Transverse colon (tissue), 4 donors: Measurements from ENCODE around the gene ACR. TPM values are rescaled to one million over a fixed set of nuclear protein-coding genes. Genes with fewer than 3 reads are reported as not detected.

ENCODE experiments used
- DNase-seq: peaks from one replicate; pipeline ENCODE4 v3.0.0-alpha.2; 2019
- H3K27ac ChIP-seq, 4 donors: fragments of 200-600 bp; sonication (generic); 2 replicates each; pipeline ENCODE4 v1.5.1; 2016 to 2018; ENCODE audit warnings: inconsistent platforms in 4 of 4
- H3K27me3 ChIP-seq: fragments of 200-600 bp; sonication (generic); 2 replicates; pipeline ENCODE4 v1.5.1; 2017; ENCODE audit warnings: inconsistent platforms
- H3K36me3 ChIP-seq, 4 donors: fragments of 200-600 bp; sonication (generic); 2 replicates each; pipeline ENCODE4 v1.5.1; 2017 to 2019; ENCODE audit warnings: inconsistent platforms in 4 of 4
- H3K4me1 ChIP-seq, 4 donors: fragments of 200-600 bp; sonication (generic); 2 replicates each; pipeline ENCODE4 v1.5.1; 2017 to 2020; ENCODE audit warnings: inconsistent platforms in 4 of 4
- H3K4me3 ChIP-seq, 4 donors: fragments of 200-600 bp; sonication (generic); 1 replicate in 1 of 4; 2 replicates in 3 of 4; pipeline versions ENCODE4 v1.5.1 to v1.6.1; 2017 to 2019; ENCODE audit warnings: inconsistent platforms in 4 of 4
- H3K9me3 ChIP-seq, 2 donors: fragments of 200-600 bp; sonication (generic); 2 replicates each; pipeline ENCODE4 v1.5.1; 2017 to 2019; ENCODE audit warnings: inconsistent platforms in 2 of 2
- EP300 ChIP-seq: sonication (generic); formaldehyde crosslinking; IDR thresholded peaks from one replicate; pipeline ENCODE4 v1.6.1; 2017; ENCODE audit warnings: antibody characterized with exemption, low read depth
- POLR2A ChIP-seq: fragments of 450-650 bp; IDR thresholded peaks from one replicate; pipeline ENCODE4 v1.6.1; 2016; ENCODE audit warnings: antibody characterized with exemption, mild to moderate bottlenecking, moderate library complexity
- POLR2AphosphoS5 ChIP-seq, 3 donors: sonication (generic); formaldehyde crosslinking; IDR thresholded peaks; one replicate each; pipeline ENCODE4 v1.6.1; 2016; ENCODE audit warnings: antibody characterized with exemption in 3 of 3
- WGBS, 2 donors: methylation state at CpG; one replicate each; pipeline ENCODE4 v1.1.5; 2018; ENCODE audit warnings: low coverage in 1 of 2; 5-methylcytosine and 5-hydroxymethylcytosine counted together
- in situ Hi-C, 4 donors: fragments of 200-750 bp; cut with MboI; loops; one replicate each; pipeline versions ENCODE4 v1.15.0 to v1.15.1; 2017; ENCODE audit warnings: low sequenced_read_pairs in 3 of 4, low pct_ligation_motif_present in 1 of 4, low pct_unique_long_range_greater_than_20kb in 1 of 4
- intact Hi-C: fragments of 100-400 bp; cut with DNase I; formaldehyde crosslinking; loops from one replicate; pipeline ENCODE4 v1.15.1; 2023; ENCODE audit warnings: low total_unique reads
- total RNA-seq, 4 donors: library from RNA; depleted of rRNA; stranded (reverse); fragments of >200 nt; gene quantifications; one replicate each; pipeline ENCODE4 v1.1.0, GENCODE V29; 2016
- TF ChIP-seq, protein P1 (sequence below), 5 experiments: fragments of 200-600 bp in 3 of 5; fragments of 450-650 bp in 2 of 5; sonication (generic) in 3 of 5; IDR thresholded peaks; 1 replicate in 2 of 5; 2 replicates in 3 of 5; pipeline ENCODE4 v1.5.1; 2016 to 2017; ENCODE audit warnings: antibody characterized with exemption in 5 of 5, inconsistent platforms in 3 of 5, mild to moderate bottlenecking in 2 of 5, moderate library complexity in 1 of 5

The ACR gene
- total RNA-seq, 4 donors from 2014 or later, result not detected

DNA sequence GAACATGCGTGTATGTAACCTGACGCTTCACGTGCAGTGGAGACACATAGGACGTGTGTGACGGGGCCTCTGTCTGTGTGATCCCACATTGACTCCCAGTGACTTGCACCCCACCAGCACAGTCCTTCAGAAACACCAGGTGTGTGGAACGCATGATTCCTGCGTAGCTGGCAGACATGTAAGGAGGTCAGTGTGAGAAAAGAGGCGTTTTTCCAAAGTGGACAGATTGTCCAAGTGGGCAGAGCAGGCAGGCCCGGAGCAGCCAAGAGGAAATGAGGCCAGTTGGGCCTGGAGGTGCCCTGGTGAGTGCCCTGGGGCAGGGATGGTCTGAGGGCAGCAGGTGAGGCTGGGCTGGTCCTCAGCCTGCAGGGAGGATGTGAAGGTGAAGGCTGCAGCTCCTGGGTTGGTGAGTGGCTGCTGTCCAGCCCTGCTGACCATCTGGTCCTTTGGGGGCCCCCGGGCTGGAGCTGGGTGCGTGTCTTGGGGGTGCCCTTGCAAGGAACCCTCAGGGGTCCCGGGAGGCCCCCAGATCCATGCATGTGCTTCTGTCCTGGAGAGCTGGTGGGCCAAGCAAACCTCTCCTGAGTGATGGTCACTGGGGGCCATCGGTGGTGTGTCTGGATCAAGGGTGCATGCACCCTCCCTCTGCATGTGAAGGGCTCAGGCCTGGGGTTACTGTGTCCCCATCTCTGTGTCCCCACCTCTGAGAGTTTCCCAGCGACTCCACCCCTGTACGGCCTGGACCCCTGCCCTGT, 38.8 kb upstream of the ACR start:
- in situ Hi-C loops, result no loop called here
- H3K4me3 ChIP-seq, result no peak overlapping the region
- H3K4me1 ChIP-seq, result peaks cover 0 to 12% (median 8%) of the 10 kb centered on the region in 4 donors
- no peaks in the 10 kb centered on the region for H3K9me3 ChIP-seq
- 82% methylated on average over 14 of the region's 15 CpGs; no CpG with 5 or more reads in 1 of the 2 donors for WGBS, 2 donors
- no peaks in the 10 kb centered on the region for H3K36me3 ChIP-seq
- intact Hi-C loops, result no loop called here
- TF ChIP-seq, protein P1, sequence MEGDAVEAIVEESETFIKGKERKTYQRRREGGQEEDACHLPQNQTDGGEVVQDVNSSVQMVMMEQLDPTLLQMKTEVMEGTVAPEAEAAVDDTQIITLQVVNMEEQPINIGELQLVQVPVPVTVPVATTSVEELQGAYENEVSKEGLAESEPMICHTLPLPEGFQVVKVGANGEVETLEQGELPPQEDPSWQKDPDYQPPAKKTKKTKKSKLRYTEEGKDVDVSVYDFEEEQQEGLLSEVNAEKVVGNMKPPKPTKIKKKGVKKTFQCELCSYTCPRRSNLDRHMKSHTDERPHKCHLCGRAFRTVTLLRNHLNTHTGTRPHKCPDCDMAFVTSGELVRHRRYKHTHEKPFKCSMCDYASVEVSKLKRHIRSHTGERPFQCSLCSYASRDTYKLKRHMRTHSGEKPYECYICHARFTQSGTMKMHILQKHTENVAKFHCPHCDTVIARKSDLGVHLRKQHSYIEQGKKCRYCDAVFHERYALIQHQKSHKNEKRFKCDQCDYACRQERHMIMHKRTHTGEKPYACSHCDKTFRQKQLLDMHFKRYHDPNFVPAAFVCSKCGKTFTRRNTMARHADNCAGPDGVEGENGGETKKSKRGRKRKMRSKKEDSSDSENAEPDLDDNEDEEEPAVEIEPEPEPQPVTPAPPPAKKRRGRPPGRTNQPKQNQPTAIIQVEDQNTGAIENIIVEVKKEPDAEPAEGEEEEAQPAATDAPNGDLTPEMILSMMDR (IDR thresholded peaks at IDR 0.05), result no peak
- no peak for TF ChIP-seq POLR2AphosphoS5 (IDR thresholded peaks at IDR 0.05)
- no peak for TF ChIP-seq EP300
- no peak for TF ChIP-seq POLR2A
- no peak for DNase-seq
- no peaks in the 10 kb centered on the region for H3K27me3 ChIP-seq
- no peak overlapping the region for H3K27ac ChIP-seq

DNA sequence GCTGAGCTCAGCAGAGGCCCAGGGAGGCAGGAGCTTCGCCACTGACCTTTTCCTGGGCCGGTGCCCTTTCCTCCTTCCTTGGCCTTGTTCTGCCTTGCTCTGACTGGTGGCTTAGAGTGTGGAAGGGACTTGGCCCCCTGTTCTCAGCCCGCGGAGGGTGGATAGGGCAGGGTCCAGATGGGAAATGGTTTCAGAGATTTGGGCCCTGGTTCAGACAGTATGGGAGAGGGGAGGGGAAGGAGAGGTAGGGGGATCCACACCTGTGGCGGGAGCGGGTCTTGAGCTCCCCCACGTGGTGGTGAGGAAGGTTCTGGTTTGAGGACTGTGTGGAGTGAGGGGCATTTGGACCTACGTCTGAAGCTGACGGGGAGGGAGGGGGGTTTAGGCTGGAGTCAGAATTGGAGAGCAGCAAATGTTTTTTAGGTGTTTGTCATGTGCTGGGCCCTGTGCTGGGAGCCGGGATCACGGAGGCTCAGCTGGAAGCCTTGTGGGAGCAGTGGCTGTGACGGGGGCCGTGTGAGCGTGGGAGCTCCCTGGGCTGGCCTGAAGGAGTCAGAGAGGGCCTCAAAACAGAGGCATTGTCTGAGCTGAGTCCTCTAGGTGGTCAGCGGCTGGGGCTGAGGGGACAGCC, 38.1 kb upstream of the ACR start:
- 77 to 85% methylated on average over 3 to 13 of the region's 15 CpGs for WGBS, 2 donors
- H3K4me3 ChIP-seq, result no peak overlapping the region
- intact Hi-C loops (no loop called here), in situ Hi-C loops (no loop called here)
- H3K4me1 ChIP-seq, result peaks cover 0 to 12% (median 8%) of the 10 kb centered on the region in 4 donors
- TF ChIP-seq EP300 (no peak), POLR2AphosphoS5 (IDR thresholded peaks at IDR 0.05) (no peak), POLR2A (no peak)
- TF ChIP-seq, protein P1 (IDR thresholded peaks at IDR 0.05), result no peak
- H3K27me3 ChIP-seq, result no peaks in the 10 kb centered on the region
- H3K27ac ChIP-seq, result no peak overlapping the region
- DNase-seq, result no peak
- no peaks in the 10 kb centered on the region for H3K9me3 ChIP-seq
- no peaks in the 10 kb centered on the region for H3K36me3 ChIP-seq

DNA sequence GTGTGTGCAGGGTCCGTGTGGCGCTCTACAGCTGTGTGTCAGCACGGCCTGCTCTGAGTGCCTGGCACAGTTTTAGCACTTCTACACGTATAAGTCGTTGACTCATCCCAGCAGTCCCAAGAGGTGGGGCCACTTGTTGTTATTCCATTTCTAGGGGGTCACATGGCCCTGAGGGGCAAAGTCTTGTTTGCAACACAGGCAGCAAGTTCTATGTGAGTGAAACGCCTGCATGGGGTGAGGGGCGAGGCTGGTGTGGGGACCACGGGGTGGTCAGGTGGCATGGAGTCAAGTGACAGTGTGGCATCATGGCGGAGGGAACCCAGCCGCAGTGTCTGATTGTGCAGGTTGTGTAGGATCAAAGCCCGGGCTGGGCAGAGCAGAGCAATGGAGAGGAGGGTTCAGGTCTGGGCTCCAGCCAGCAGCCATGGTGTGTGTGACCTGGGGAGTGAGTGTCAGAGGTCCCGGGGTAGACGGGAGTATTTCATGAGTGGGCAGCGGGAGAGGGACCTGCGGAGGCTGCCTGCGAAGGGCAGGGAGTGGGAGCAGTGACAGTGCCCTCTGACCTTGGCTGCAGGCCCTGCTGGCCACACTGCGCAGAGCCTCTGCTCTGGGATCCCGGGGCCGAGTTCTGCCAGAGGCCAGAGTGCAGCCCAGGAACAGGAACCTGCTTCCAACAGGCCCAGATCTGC, 37.5 kb upstream of the ACR start:
- H3K36me3 ChIP-seq, result no peaks in the 10 kb centered on the region
- no peaks in the 10 kb centered on the region for H3K27me3 ChIP-seq
- intact Hi-C loops, result no loop called here
- TF ChIP-seq POLR2AphosphoS5 (IDR thresholded peaks at IDR 0.05) (no peak), POLR2A (no peak), EP300 (no peak)
- TF ChIP-seq, protein P1 (IDR thresholded peaks at IDR 0.05), result no peak
- H3K9me3 ChIP-seq, result no peaks in the 10 kb centered on the region
- DNase-seq, result no peak
- WGBS, 2 donors, result 80% methylated on average over 19 of the region's 19 CpGs; no CpG with 5 or more reads in 1 of the 2 donors
- H3K4me3 ChIP-seq, result no peak overlapping the region
- in situ Hi-C loops, result no loop called here
- H3K4me1 ChIP-seq, result peaks cover 0 to 17% (median 8%) of the 10 kb centered on the region in 4 donors
- H3K27ac ChIP-seq, result no peak overlapping the region

DNA sequence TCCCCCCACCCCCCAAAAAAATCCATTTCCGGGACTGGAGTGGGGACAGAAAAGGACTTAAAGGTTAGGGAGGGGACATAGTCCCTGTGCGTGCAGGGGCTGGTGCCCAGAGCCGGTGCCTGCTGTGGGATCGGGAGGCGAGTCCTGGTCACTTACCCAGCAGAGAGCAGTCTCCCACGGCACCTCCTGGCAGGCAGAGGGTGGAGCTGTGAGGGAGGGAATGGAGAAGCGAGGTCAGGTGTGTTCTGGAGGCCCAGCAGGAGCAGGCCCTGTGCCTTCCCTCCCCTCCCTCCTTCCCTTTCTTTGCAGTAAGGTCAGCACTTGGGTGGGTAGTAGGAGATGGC, 37.0 kb upstream of the ACR start:
- TF ChIP-seq POLR2AphosphoS5 (IDR thresholded peaks at IDR 0.05), result no peak
- H3K36me3 ChIP-seq, result no peaks in the 10 kb centered on the region
- H3K4me1 ChIP-seq, result peaks cover 0 to 17% (median 8%) of the 10 kb centered on the region in 4 donors
- WGBS, 2 donors, result 60 to 67% methylated on average over 1 to 7 of the region's 7 CpGs
- intact Hi-C loops, result no loop called here
- no peak for DNase-seq
- no peaks in the 10 kb centered on the region for H3K9me3 ChIP-seq
- in situ Hi-C loops, result no loop called here
- H3K4me3 ChIP-seq, result no peak overlapping the region
- no peaks in the 10 kb centered on the region for H3K27me3 ChIP-seq
- H3K27ac ChIP-seq, result no peak overlapping the region
